Measurements from ENCODE around the gene GALNT18.

GALNT18 gene

GRCh38 chr11:11439591-11439990 is 182.2 kb downstream of the GALNT18 start:
- H3K36me3 ChIP-seq (ENCODE audit: control insufficient read depth, insufficient read depth, low read length) = no peaks in the 10 kb centered on the region
- no peak overlapping the region for H3K27ac ChIP-seq (ENCODE audit: low read depth, low read length, severe bottlenecking)
- H3K9me3 ChIP-seq (ENCODE audit: control insufficient read depth, low read length) = no peaks in the 10 kb centered on the region
- WGBS, 2 experiments (ENCODE audit: insufficient coverage in 2 of 2) = 79 to 100% methylated on average over 1 to 2 of the region's 2 CpGs
- no peak overlapping the region for H3K4me3 ChIP-seq (ENCODE audit: extremely low read depth, insufficient read depth, low read length, poor library complexity, severe bottlenecking)
- peaks cover 14% of the 10 kb centered on the region for H3K4me1 ChIP-seq (ENCODE audit: control insufficient read depth, insufficient read depth, low read length, poor library complexity, severe bottlenecking)

GRCh38 chr11:11436715-11437313 is 185.0 kb downstream of the GALNT18 start:
- Histone ChIP-seq H3K36me3 (ENCODE audit: control insufficient read depth, insufficient read depth, low read length) (no peaks in the 10 kb centered on the region), H3K9me3 (ENCODE audit: control insufficient read depth, low read length) (no peaks in the 10 kb centered on the region), H3K4me1 (ENCODE audit: control insufficient read depth, insufficient read depth, low read length, poor library complexity, severe bottlenecking) (peaks cover 15% of the 10 kb centered on the region), H3K27ac (ENCODE audit: low read depth, low read length, severe bottlenecking) (no peak overlapping the region), H3K4me3 (ENCODE audit: extremely low read depth, insufficient read depth, low read length, poor library complexity, severe bottlenecking) (no peak overlapping the region)
- 88 to 90% methylated on average over 7 to 8 of the region's 10 CpGs for WGBS, 2 experiments (ENCODE audit: insufficient coverage in 2 of 2)

GRCh38 chr11:11435635-11436034 is 186.2 kb downstream of the GALNT18 start:
- Histone ChIP-seq H3K36me3 (ENCODE audit: control insufficient read depth, insufficient read depth, low read length) (no peaks in the 10 kb centered on the region), H3K27ac (ENCODE audit: low read depth, low read length, severe bottlenecking) (no peak overlapping the region), H3K9me3 (ENCODE audit: control insufficient read depth, low read length) (no peaks in the 10 kb centered on the region), H3K4me1 (ENCODE audit: control insufficient read depth, insufficient read depth, low read length, poor library complexity, severe bottlenecking) (peaks cover 15% of the 10 kb centered on the region), H3K4me3 (ENCODE audit: extremely low read depth, insufficient read depth, low read length, poor library complexity, severe bottlenecking) (no peak overlapping the region)
- 77 to 84% methylated on average over 9 to 10 of the region's 12 CpGs for WGBS, 2 experiments (ENCODE audit: insufficient coverage in 2 of 2)

GRCh38 chr11:11433960-11434359 is 187.8 kb downstream of the GALNT18 start:
- Histone ChIP-seq H3K4me3 (ENCODE audit: extremely low read depth, insufficient read depth, low read length, poor library complexity, severe bottlenecking) (no peak overlapping the region), H3K27ac (ENCODE audit: low read depth, low read length, severe bottlenecking) (no peak overlapping the region), H3K36me3 (ENCODE audit: control insufficient read depth, insufficient read depth, low read length) (no peaks in the 10 kb centered on the region), H3K9me3 (ENCODE audit: control insufficient read depth, low read length) (no peaks in the 10 kb centered on the region), H3K4me1 (ENCODE audit: control insufficient read depth, insufficient read depth, low read length, poor library complexity, severe bottlenecking) (peaks cover 6% of the 10 kb centered on the region)
- no CpG with 5 or more reads among the region's 2 CpGs for WGBS, 2 experiments (ENCODE audit: insufficient coverage in 2 of 2)

GRCh38 chr11:11432621-11433319 is 189.0 kb downstream of the GALNT18 start:
- WGBS, 2 experiments (ENCODE audit: insufficient coverage in 2 of 2) = 95 to 96% methylated on average over 12 of the region's 13 CpGs
- H3K27ac ChIP-seq (ENCODE audit: low read depth, low read length, severe bottlenecking) = no peak overlapping the region
- no peaks in the 10 kb centered on the region for H3K9me3 ChIP-seq (ENCODE audit: control insufficient read depth, low read length)
- H3K4me1 ChIP-seq (ENCODE audit: control insufficient read depth, insufficient read depth, low read length, poor library complexity, severe bottlenecking) = peaks cover 6% of the 10 kb centered on the region
- no peaks in the 10 kb centered on the region for H3K36me3 ChIP-seq (ENCODE audit: control insufficient read depth, insufficient read depth, low read length)
- no peak overlapping the region for H3K4me3 ChIP-seq (ENCODE audit: extremely low read depth, insufficient read depth, low read length, poor library complexity, severe bottlenecking)

GRCh38 chr11:11430431-11430830 is 191.4 kb downstream of the GALNT18 start:
- 86 to 96% methylated on average over 3 to 4 of the region's 4 CpGs for WGBS, 2 experiments (ENCODE audit: insufficient coverage in 2 of 2)
- no peak overlapping the region for H3K4me3 ChIP-seq (ENCODE audit: extremely low read depth, insufficient read depth, low read length, poor library complexity, severe bottlenecking)
- peaks cover 19% of the 10 kb centered on the region for H3K4me1 ChIP-seq (ENCODE audit: control insufficient read depth, insufficient read depth, low read length, poor library complexity, severe bottlenecking)
- no peak overlapping the region for H3K27ac ChIP-seq (ENCODE audit: low read depth, low read length, severe bottlenecking)
- no peaks in the 10 kb centered on the region for H3K9me3 ChIP-seq (ENCODE audit: control insufficient read depth, low read length)
- H3K36me3 ChIP-seq (ENCODE audit: control insufficient read depth, insufficient read depth, low read length) = no peaks in the 10 kb centered on the region

- peaks cover 13% of the 10 kb centered on the region for H3K4me1 ChIP-seq (ENCODE audit: control insufficient read depth, insufficient read depth, low read length, poor library complexity, severe bottlenecking)
- no peaks in the 10 kb centered on the region for H3K9me3 ChIP-seq (ENCODE audit: control insufficient read depth, low read length)
- H3K36me3 ChIP-seq (ENCODE audit: control insufficient read depth, insufficient read depth, low read length) = no peaks in the 10 kb centered on the region
- no peak overlapping the region for H3K4me3 ChIP-seq (ENCODE audit: extremely low read depth, insufficient read depth, low read length, poor library complexity, severe bottlenecking)
- H3K27ac ChIP-seq (ENCODE audit: low read depth, low read length, severe bottlenecking) = no peak overlapping the region
- 85 to 100% methylated on average over 1 to 4 of the region's 4 CpGs for WGBS, 2 experiments (ENCODE audit: insufficient coverage in 2 of 2)
These were observed 193.1 kb downstream of the GALNT18 start for GRCh38 chr11:11428714-11429113.

GRCh38 chr11:11427542-11427941 is 194.3 kb downstream of the GALNT18 start:
- Histone ChIP-seq H3K9me3 (ENCODE audit: control insufficient read depth, low read length) (no peaks in the 10 kb centered on the region), H3K27ac (ENCODE audit: low read depth, low read length, severe bottlenecking) (no peak overlapping the region), H3K4me1 (ENCODE audit: control insufficient read depth, insufficient read depth, low read length, poor library complexity, severe bottlenecking) (peaks cover 13% of the 10 kb centered on the region), H3K36me3 (ENCODE audit: control insufficient read depth, insufficient read depth, low read length) (no peaks in the 10 kb centered on the region), H3K4me3 (ENCODE audit: extremely low read depth, insufficient read depth, low read length, poor library complexity, severe bottlenecking) (no peak overlapping the region)
- WGBS, 2 experiments (ENCODE audit: insufficient coverage in 2 of 2) = 84 to 85% methylated on average over 4 to 5 of the region's 5 CpGs

- H3K9me3 ChIP-seq (ENCODE audit: control insufficient read depth, low read length) = no peaks in the 10 kb centered on the region
- H3K27ac ChIP-seq (ENCODE audit: low read depth, low read length, severe bottlenecking) = no peak overlapping the region
- no peaks in the 10 kb centered on the region for H3K36me3 ChIP-seq (ENCODE audit: control insufficient read depth, insufficient read depth, low read length)
- 97 to 100% methylated on average over 3 of the region's 9 CpGs for WGBS, 2 experiments (ENCODE audit: insufficient coverage in 2 of 2)
- peaks cover 13% of the 10 kb centered on the region for H3K4me1 ChIP-seq (ENCODE audit: control insufficient read depth, insufficient read depth, low read length, poor library complexity, severe bottlenecking)
- no peak overlapping the region for H3K4me3 ChIP-seq (ENCODE audit: extremely low read depth, insufficient read depth, low read length, poor library complexity, severe bottlenecking)
These were observed 194.7 kb downstream of the GALNT18 start for GRCh38 chr11:11427140-11427539.

- peaks cover 13% of the 10 kb centered on the region for H3K4me1 ChIP-seq (ENCODE audit: control insufficient read depth, insufficient read depth, low read length, poor library complexity, severe bottlenecking)
- no peak overlapping the region for H3K27ac ChIP-seq (ENCODE audit: low read depth, low read length, severe bottlenecking)
- H3K4me3 ChIP-seq (ENCODE audit: extremely low read depth, insufficient read depth, low read length, poor library complexity, severe bottlenecking) = no peak overlapping the region
- H3K36me3 ChIP-seq (ENCODE audit: control insufficient read depth, insufficient read depth, low read length) = no peaks in the 10 kb centered on the region
- no peaks in the 10 kb centered on the region for H3K9me3 ChIP-seq (ENCODE audit: control insufficient read depth, low read length)
- WGBS, 2 experiments (ENCODE audit: insufficient coverage in 2 of 2) = 74 to 79% methylated on average over 2 to 4 of the region's 4 CpGs
These were observed 195.4 kb downstream of the GALNT18 start for GRCh38 chr11:11426226-11426952.

- 71 to 97% methylated on average over 2 to 3 of the region's 5 CpGs for WGBS, 2 experiments (ENCODE audit: insufficient coverage in 2 of 2)
- Histone ChIP-seq H3K27ac (ENCODE audit: low read depth, low read length, severe bottlenecking) (no peak overlapping the region), H3K9me3 (ENCODE audit: control insufficient read depth, low read length) (no peaks in the 10 kb centered on the region), H3K4me3 (ENCODE audit: extremely low read depth, insufficient read depth, low read length, poor library complexity, severe bottlenecking) (no peak overlapping the region), H3K4me1 (ENCODE audit: control insufficient read depth, insufficient read depth, low read length, poor library complexity, severe bottlenecking) (peaks cover 13% of the 10 kb centered on the region), H3K36me3 (ENCODE audit: control insufficient read depth, insufficient read depth, low read length) (no peaks in the 10 kb centered on the region)
These were observed 196.0 kb downstream of the GALNT18 start for GRCh38 chr11:11425806-11426205.
